A172 (cell line): ENCODE results near the gene GRB10. TPM values are rescaled to one million over a fixed set of nuclear protein-coding genes. Genes with fewer than 3 reads are reported as not detected.
"Not testable (repeated sequence)": the region's sequence is repeated elsewhere in the genome, so short reads cannot be mapped to it uniquely, and the experiment has no call there.

ENCODE experiments used
- DNase-seq: peaks from one replicate; pipeline ENCODE4 v3.0.0-alpha.2; 2015; ENCODE audit warnings: low spot score
- total RNA-seq: library from RNA; depleted of rRNA; stranded (reverse); fragments of >200 nt; shearing (Covaris generic); gene quantifications from 2 replicates; pipeline ENCODE4 v1.2.3, GENCODE V29; 2014; rRNA removed

The GRB10 gene
- total RNA-seq, 1 experiment from 2014 or later, result 23.1 TPM

- no peak for DNase-seq
These were observed 228.0 kb downstream of the GRB10 start for GRCh38 chr7:50554431-50555322.

- no peak for DNase-seq
These were observed 228.7 kb downstream of the GRB10 start for GRCh38 chr7:50553973-50554372.

- peak; percentile 21 for DNase-seq
These were observed 229.8 kb downstream of the GRB10 start for GRCh38 chr7:50552921-50553320.

- no peak for DNase-seq
These were observed 230.6 kb downstream of the GRB10 start for GRCh38 chr7:50552139-50552538.

GRCh38 chr7:50545613-50546012 lies 237.1 kb downstream of the GRB10 start:
- not testable (repeated sequence) for DNase-seq

- no peak for DNase-seq
These were observed 237.7 kb downstream of the GRB10 start for GRCh38 chr7:50544992-50545391.

- no peak for DNase-seq
These were observed 238.8 kb downstream of the GRB10 start for GRCh38 chr7:50543776-50544442.

- DNase-seq, result no peak
These were observed 240.6 kb downstream of the GRB10 start for GRCh38 chr7:50542132-50542531.

- no peak for DNase-seq
These were observed 241.7 kb downstream of the GRB10 start for GRCh38 chr7:50540785-50541579.

Other genes starting within 250 kb of the GRB10 start
- not detected in 2 replicates for gene DDC, start 217.5 kb downstream of the GRB10 start, total RNA-seq